GM12878 (cell line): ENCODE results near the gene CARD11. TPM values are rescaled to one million over a fixed set of nuclear protein-coding genes. Genes with fewer than 3 reads are reported as not detected.

Source experiments
- ATAC-seq: fragments of 200-7000 bp; cut with Tn5 transposase; 3 replicates; pipeline ENCODE4 v1.9.1; 2020; ENCODE audit warnings: mild to moderate bottlenecking, moderate library complexity
- BruUV-seq: library from RNA; stranded (reverse); fragments of 400-500 nt; replicated peaks from 2 replicates; lab custom pipeline; 2021; lab: Mats Ljungman, UMichigan
- CTCF ChIA-PET: fragments of 300-600 bp; sonication (Branson Sonifier 250); formaldehyde crosslinking; extraction: SDS; loops from one replicate; lab custom pipeline; 2021; ENCODE audit warnings: inconsistent platforms; lab: Yijun Ruan, JAX
- POLR2A ChIA-PET: fragments of 350-600 bp; formaldehyde crosslinking; extraction: SDS; loops from one replicate; lab custom pipeline; 2021; ENCODE audit warnings: inconsistent platforms; lab: Charles Lee
- RAD21 ChIA-PET: fragments of 300-600 bp; sonication (Branson Sonifier 250); formaldehyde crosslinking; loops from one replicate; lab custom pipeline; 2023; ENCODE audit warnings: antibody characterized with exemption; ENCODE audit not compliant: unreplicated experiment; lab: Charles Lee
- SMC1A ChIA-PET: fragments of 300-600 bp; sonication (Branson Sonifier 250); formaldehyde crosslinking; loops from one replicate; lab custom pipeline; 2023; ENCODE audit not compliant: unreplicated experiment, uncharacterized antibody; lab: Charles Lee
- DNase-seq: peaks from one replicate; pipeline ENCODE4 v3.0.0-alpha.2; 2011; ENCODE audit warnings: low read depth, low spot score
- FAIRE-seq: peaks from 3 replicates; lab custom pipeline; 2011; peaks lifted over from hg19 to GRCh38; lab: Jason Lieb, UNC
- H2AFZ ChIP-seq: 2 replicates; pipeline ENCODE4 v1.6.0; 2011; ENCODE audit warnings: low read depth, low read length, control low read depth; ENCODE audit not compliant: control insufficient read depth
- H3K27ac ChIP-seq: 2 replicates; pipeline ENCODE4 v1.5.1; 2011; ENCODE audit warnings: control low read depth; ENCODE audit not compliant: control insufficient read depth, insufficient read depth
- H3K27me3 ChIP-seq, 2 experiments: replicated peaks in 1 of 2; 2 replicates each; pipeline versions ENCODE4 v1.6.0 to v1.6.1; 2011; ENCODE audit warnings: low read length in 1 of 2; ENCODE audit not compliant: control insufficient read depth in 2 of 2, insufficient read depth in 2 of 2
- H3K36me3 ChIP-seq, 2 experiments: 2 replicates each; pipeline ENCODE4 v1.5.1; 2011; ENCODE audit warnings: low read length in 1 of 2; ENCODE audit not compliant: control insufficient read depth in 2 of 2, insufficient read depth in 2 of 2
- H3K4me1 ChIP-seq: 2 replicates; pipeline ENCODE4 v1.6.1; 2011; ENCODE audit warnings: mild to moderate bottlenecking, low read length, moderate library complexity, mixed read lengths; ENCODE audit not compliant: control insufficient read depth, insufficient read depth
- H3K4me2 ChIP-seq: 2 replicates; pipeline ENCODE4 v1.6.0; 2011; ENCODE audit warnings: control low read depth; ENCODE audit not compliant: control insufficient read depth, insufficient read depth
- H3K4me3 ChIP-seq: fragments of 200-600 bp; sonication (generic); 2 replicates; pipeline ENCODE4 v1.5.1; 2016
- H3K79me2 ChIP-seq: 2 replicates; pipeline ENCODE4 v1.6.0; 2011; ENCODE audit warnings: low read length; ENCODE audit not compliant: control insufficient read depth, insufficient read depth
- H3K9ac ChIP-seq: 2 replicates; pipeline ENCODE4 v1.8.0; 2011; ENCODE audit warnings: low read length, control low read depth, mixed read lengths; ENCODE audit not compliant: control insufficient read depth, insufficient read depth
- H3K9me3 ChIP-seq: replicated peaks from 3 replicates; pipeline ENCODE4 v1.5.1; 2011; ENCODE audit warnings: mild to moderate bottlenecking, low read length; ENCODE audit not compliant: control insufficient read depth, insufficient read depth
- H4K20me1 ChIP-seq: 2 replicates; pipeline ENCODE4 v1.6.0; 2011; ENCODE audit not compliant: control insufficient read depth, insufficient read depth
- BMI1 ChIP-seq: fragments of 450-650 bp; IDR thresholded peaks from 2 replicates; pipeline ENCODE4 v1.6.1; 2016; ENCODE audit warnings: mild to moderate bottlenecking, moderate library complexity, borderline replicate concordance
- WGBS: methylation state at CpG from one replicate; pipeline ENCODE4 v1.1.6; 2016; ENCODE audit warnings: low lambda C conversion rate; ENCODE audit not compliant: insufficient replicate concordance, insufficient coverage; ENCODE audit errors: missing lambda C conversion rate; 5-methylcytosine and 5-hydroxymethylcytosine counted together
- in situ Hi-C: fragments of 300-500 bp; cut with MboI; formaldehyde crosslinking; loops from 9 replicates; pipeline ENCODE4 v1.14.3; 2018; ENCODE audit warnings: mixed read lengths
- intact Hi-C: fragments of 100-400 bp; cut with micrococcal nuclease; formaldehyde crosslinking; loops from one replicate; pipeline ENCODE4 v1.14.2; 2022; ENCODE audit not compliant: unreplicated experiment
- polyA plus RNA-seq, 11 experiments: library from polyadenylated mRNA; depleted of rRNA in 4 of 11; unstranded in 6 of 11; stranded (reverse) in 5 of 11; fragments of >200 nt; fragmentation: Nextera tagmentation in 4 of 11; fragmentation: Illumina TruSeq in 1 of 11; extraction: Ambion mirVana in 4 of 11; extraction: Trizol in 1 of 11; gene quantifications; 1 replicate in 1 of 11; 2 replicates in 10 of 11; pipeline versions ENCODE4 v1.2.1 to v1.2.3, GENCODE V29; 2011 to 2016; ENCODE audit warnings: inconsistent platforms in 2 of 11, missing spikeins in 2 of 11, low read depth in 1 of 11
- total RNA-seq, 4 experiments: library from RNA; depleted of rRNA in 3 of 4; stranded (reverse); fragments of >200 nt in 3 of 4; fragmentation: Illumina TruSeq in 1 of 4; extraction: Trizol in 1 of 4; gene quantifications; 2 replicates each; pipeline versions ENCODE4 v1.2.1 to v1.2.3, GENCODE V29; 2013 to 2021
- TF ChIP-seq, protein P1 (sequence below): fragments of 450-650 bp; IDR thresholded peaks from 2 replicates; pipeline ENCODE4 v1.6.1; 2017; ENCODE audit warnings: mild to moderate bottlenecking, moderate library complexity

CARD11 gene
- total and polyA plus RNA-seq, 10 of the 15 experiments (the other 5 are each of a cell fraction or from before 2014, with no cell fraction given) = 0.27 to 72.0 (median 28.4) TPM

DNA sequence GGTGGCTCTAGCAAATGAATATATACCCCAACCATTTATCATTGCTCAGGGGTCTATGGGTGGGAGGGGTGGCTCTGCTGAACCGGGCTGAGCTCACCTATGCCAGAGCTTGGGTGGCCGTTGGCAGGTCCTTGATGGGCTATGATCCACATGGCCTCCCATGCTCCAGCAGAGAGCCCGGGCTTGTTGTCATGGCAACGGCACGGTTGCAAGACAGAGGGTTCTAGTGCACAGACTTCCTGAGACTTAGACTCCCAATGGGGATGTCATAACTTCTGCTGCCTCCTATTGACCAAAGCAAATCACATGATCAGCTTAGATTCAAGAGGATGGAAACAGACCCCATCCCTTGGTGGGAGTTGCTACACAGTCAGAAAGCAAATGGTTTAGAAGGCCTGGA, 36.4 kb upstream of the CARD11 start:
- FAIRE-seq = no peak
- no peak overlapping the region for H3K9ac ChIP-seq
- 64% methylated on average over 5 of the region's 5 CpGs for WGBS
- no peaks in the 10 kb centered on the region for H3K79me2 ChIP-seq
- no peak for ATAC-seq
- SMC1A ChIA-PET = interaction anchor here (0.6 to 1.1 kb wide), 5 partner anchors 11 to 35 kb away, joined by 3 to 4 read pairs (median 3); no protein-coding TSS in a partner anchor
- H3K27me3 ChIP-seq = no peaks in the 10 kb centered on the region
- peaks cover 3% of the 10 kb centered on the region; the same call in 2 of the 3 replicates for H3K9me3 ChIP-seq
- intact Hi-C loops = no loop called here
- no TSS peak for BruUV-seq
- TF ChIP-seq, protein P1, sequence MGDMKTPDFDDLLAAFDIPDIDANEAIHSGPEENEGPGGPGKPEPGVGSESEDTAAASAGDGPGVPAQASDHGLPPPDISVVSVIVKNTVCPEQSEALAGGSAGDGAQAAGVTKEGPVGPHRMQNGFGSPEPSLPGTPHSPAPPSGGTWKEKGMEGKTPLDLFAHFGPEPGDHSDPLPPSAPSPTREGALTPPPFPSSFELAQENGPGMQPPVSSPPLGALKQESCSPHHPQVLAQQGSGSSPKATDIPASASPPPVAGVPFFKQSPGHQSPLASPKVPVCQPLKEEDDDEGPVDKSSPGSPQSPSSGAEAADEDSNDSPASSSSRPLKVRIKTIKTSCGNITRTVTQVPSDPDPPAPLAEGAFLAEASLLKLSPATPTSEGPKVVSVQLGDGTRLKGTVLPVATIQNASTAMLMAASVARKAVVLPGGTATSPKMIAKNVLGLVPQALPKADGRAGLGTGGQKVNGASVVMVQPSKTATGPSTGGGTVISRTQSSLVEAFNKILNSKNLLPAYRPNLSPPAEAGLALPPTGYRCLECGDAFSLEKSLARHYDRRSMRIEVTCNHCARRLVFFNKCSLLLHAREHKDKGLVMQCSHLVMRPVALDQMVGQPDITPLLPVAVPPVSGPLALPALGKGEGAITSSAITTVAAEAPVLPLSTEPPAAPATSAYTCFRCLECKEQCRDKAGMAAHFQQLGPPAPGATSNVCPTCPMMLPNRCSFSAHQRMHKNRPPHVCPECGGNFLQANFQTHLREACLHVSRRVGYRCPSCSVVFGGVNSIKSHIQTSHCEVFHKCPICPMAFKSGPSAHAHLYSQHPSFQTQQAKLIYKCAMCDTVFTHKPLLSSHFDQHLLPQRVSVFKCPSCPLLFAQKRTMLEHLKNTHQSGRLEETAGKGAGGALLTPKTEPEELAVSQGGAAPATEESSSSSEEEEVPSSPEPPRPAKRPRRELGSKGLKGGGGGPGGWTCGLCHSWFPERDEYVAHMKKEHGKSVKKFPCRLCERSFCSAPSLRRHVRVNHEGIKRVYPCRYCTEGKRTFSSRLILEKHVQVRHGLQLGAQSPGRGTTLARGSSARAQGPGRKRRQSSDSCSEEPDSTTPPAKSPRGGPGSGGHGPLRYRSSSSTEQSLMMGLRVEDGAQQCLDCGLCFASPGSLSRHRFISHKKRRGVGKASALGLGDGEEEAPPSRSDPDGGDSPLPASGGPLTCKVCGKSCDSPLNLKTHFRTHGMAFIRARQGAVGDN = no peak
- peak; percentile 52; the same call in 1 of the 2 replicates for TF ChIP-seq BMI1
- TF ChIP-seq, all 136 proteins: peak for 1
- no peak overlapping the region for H3K4me3 ChIP-seq
- CTCF ChIA-PET = interaction anchor here (0.9 to 2.4 kb wide), 3 partner anchors 9 to 15 kb away, joined by 3 to 9 read pairs (median 3); no protein-coding TSS in a partner anchor
- RAD21 ChIA-PET = no interaction called here
- no peak overlapping the region for H3K27ac ChIP-seq
- H3K4me1 ChIP-seq = peaks cover 4% of the 10 kb centered on the region; the same call in 1 of the 2 replicates
- no peaks in the 10 kb centered on the region for H4K20me1 ChIP-seq
- in situ Hi-C loops = no loop called here
- POLR2A ChIA-PET = interaction anchor here (0.7 kb wide), 1 partner anchor 11 kb away, joined by 5 read pairs; no protein-coding TSS in a partner anchor
- H2AFZ ChIP-seq = no peak overlapping the region
- DNase-seq = no peak
- H3K4me2 ChIP-seq = no peak overlapping the region
- H3K36me3 ChIP-seq = no peaks in the 10 kb centered on the region
